ENCODE results near the gene WDR7.

- no peak for TF ChIP-seq REST (IDR thresholded peaks at IDR 0.05; ENCODE audit: borderline replicate concordance)
- no peak for TF ChIP-seq REST (CRISPR knock-in tag; IDR thresholded peaks at IDR 0.05; ENCODE audit: low read depth)
- TF ChIP-seq CTCF (IDR thresholded peaks at IDR 0.05 in 2 of 3, conservative IDR thresholded peaks at IDR 0.05 in 1 of 3; ENCODE audit: insufficient read depth in 2 of 3, low read depth in 1 of 3, low read length in 3 of 3) = no peak
These were observed 278.7 kb downstream of the WDR7 start for GRCh38 chr18:56929886-56930285.

Measured in K562 (cell line).